ENCODE measurements around the gene NKD2. TPM values are rescaled to one million over a fixed set of nuclear protein-coding genes. Genes with fewer than 3 reads are reported as not detected.
A peak's percentile ranks its signal among the peaks of the same experiment; 100 is the strongest.

NKD2 gene
- total and polyA plus RNA-seq, 9 of the 15 experiments (the other 6 are each of a cell fraction or from before 2014, with no cell fraction given) = 0.09 to 0.64 (median 0.27) TPM; not detected in 5

GRCh38 chr5:1004461-1005248 is 3.9 kb upstream of the NKD2 start (continued):
- TF ChIP-seq AFF4 (CRISPR knock-in tag; IDR thresholded peaks at IDR 0.05) (no peak), C11orf30 (IDR thresholded peaks at IDR 0.05; ENCODE audit: low read depth) (no peak), SRSF7 (optimal IDR thresholded peaks at IDR 0.05; ENCODE audit: low read depth, low read length) (no peak), NCOA6 (IDR thresholded peaks at IDR 0.05) (no peak), NR2C1 (IDR thresholded peaks at IDR 0.05) (no peak), NR2C1 (tag; IDR thresholded peaks at IDR 0.05) (no peak; the same call in 1 of the 2 replicates), TCF7L2 (IDR thresholded peaks at IDR 0.05; ENCODE audit: low read depth, low read length) (no peak), ZNF699 (CRISPR knock-in tag; IDR thresholded peaks at IDR 0.05; ENCODE audit: insufficient replicate concordance) (no peak), BCL6 (CRISPR knock-in tag; IDR thresholded peaks at IDR 0.05) (no peak), RBFOX2 (IDR thresholded peaks at IDR 0.05; ENCODE audit: low read depth, low read length) (peak; percentile 28; the same call in 1 of the 2 replicates), ATF7 (IDR thresholded peaks at IDR 0.05) (peak; percentile 64), HDAC8 (tag; IDR thresholded peaks at IDR 0.05) (no peak), GABPA (tag; conservative IDR thresholded peaks at IDR 0.05; ENCODE audit: low read depth) (peak; percentile 28; the same call in 1 of the 2 replicates), SMAD3 (CRISPR knock-in tag; conservative IDR thresholded peaks at IDR 0.05) (no peak), ZBED1 (IDR thresholded peaks at IDR 0.05) (no peak), CEBPZ (IDR thresholded peaks at IDR 0.05; ENCODE audit: borderline replicate concordance, low read depth, low read length) (no peak), FOXJ2 (tag; IDR thresholded peaks at IDR 0.05) (no peak), ELF2 (CRISPR knock-in tag; IDR thresholded peaks at IDR 0.05) (0 out of 2 replicates have a peak, but pooled peaks have one; percentile 31), RAD21 (CRISPR knock-in tag; conservative IDR thresholded peaks at IDR 0.05 in 1 of 2, IDR thresholded peaks at IDR 0.05 in 1 of 2) (peak; percentile 21 to 50; a peak in 2 of 4 replicates), GATAD2A (IDR thresholded peaks at IDR 0.05) (no peak), ZNF445 (CRISPR knock-in tag; IDR thresholded peaks at IDR 0.05; ENCODE audit: low read depth) (no peak), SREBF1 (IDR thresholded peaks at IDR 0.05; ENCODE audit: borderline replicate concordance, low read depth, low read length) (no peak), POLR2H (tag; IDR thresholded peaks at IDR 0.05; ENCODE audit: low read depth) (no peak)

Data from K562 (cell line).